Endodermal cell (in vitro differentiated cells): ENCODE measurements around the gene ATP13A3. TPM values are rescaled to one million over a fixed set of nuclear protein-coding genes. Genes with fewer than 3 reads are reported as not detected.
A peak's percentile ranks its signal among the peaks of the same experiment; 100 is the strongest.
"Not testable (repeated sequence)": the region's sequence is repeated elsewhere in the genome, so short reads cannot be mapped to it uniquely, and the experiment has no call there.

Experiments
- DNase-seq: peaks from one replicate; pipeline ENCODE4 v3.0.0-alpha.2; 2017
- H3K27ac ChIP-seq: 2 replicates; pipeline ENCODE4 v1.5.1; 2013; ENCODE audit warnings: mild to moderate bottlenecking, low read depth, low read length, moderate library complexity
- H3K27me3 ChIP-seq: 2 replicates; pipeline ENCODE4 v1.6.1; 2013; ENCODE audit warnings: mild to moderate bottlenecking, low read length, moderate library complexity; ENCODE audit not compliant: insufficient read depth, control insufficient read depth, poor library complexity, severe bottlenecking
- H3K36me3 ChIP-seq: 2 replicates; pipeline ENCODE4 v1.7.0; 2013; ENCODE audit warnings: mild to moderate bottlenecking, low read length, moderate library complexity; ENCODE audit not compliant: control insufficient read depth, insufficient read depth
- H3K4me1 ChIP-seq: one replicate; pipeline ENCODE4 v1.7.0; 2013; ENCODE audit warnings: low read length; ENCODE audit not compliant: control insufficient read depth, insufficient read depth
- H3K4me3 ChIP-seq: 2 replicates; pipeline ENCODE4 v1.5.1; 2013; ENCODE audit warnings: mild to moderate bottlenecking, low read length, moderate library complexity
- H3K9ac ChIP-seq: 2 replicates; pipeline ENCODE4 v1.6.1; 2013; ENCODE audit warnings: mild to moderate bottlenecking, low read length, moderate library complexity; ENCODE audit not compliant: poor library complexity, severe bottlenecking; ENCODE audit errors: extremely low read depth
- H3K9me3 ChIP-seq: 2 replicates; pipeline ENCODE4 v1.6.1; 2013; ENCODE audit warnings: mild to moderate bottlenecking, low read length, moderate library complexity; ENCODE audit not compliant: control insufficient read depth
- H3K27ac Mint-ChIP-seq: 2 replicates; pipeline ENCODE4 v1.8.0; 2020; ENCODE audit warnings: mixed read lengths
- H3K27me3 Mint-ChIP-seq: 2 replicates; pipeline ENCODE4 v1.8.0; 2021; ENCODE audit warnings: mild to moderate bottlenecking, mixed read lengths; ENCODE audit not compliant: insufficient read depth
- H3K36me3 Mint-ChIP-seq: 2 replicates; pipeline ENCODE4 v1.8.0; 2020; ENCODE audit warnings: low read depth, mixed read lengths
- H3K4me1 Mint-ChIP-seq: 2 replicates; pipeline ENCODE4 v1.8.0; 2020; ENCODE audit warnings: mixed read lengths
- H3K4me3 Mint-ChIP-seq: 2 replicates; pipeline ENCODE4 v1.8.0; 2020; ENCODE audit warnings: mild to moderate bottlenecking, moderate library complexity, mixed read lengths
- H3K9me3 Mint-ChIP-seq: 2 replicates; pipeline ENCODE4 v1.8.0; 2020; ENCODE audit warnings: mild to moderate bottlenecking, mixed read lengths
- WGBS, 2 experiments: methylation state at CpG; one replicate each; pipeline versions ENCODE4 v1.1.5 to v1.1.7; 2013; ENCODE audit warnings: missing lambda C conversion rate in 2 of 2, mixed read lengths in 1 of 2; ENCODE audit not compliant: insufficient coverage in 1 of 2, insufficient read length in 1 of 2; 5-methylcytosine and 5-hydroxymethylcytosine counted together
- long read RNA-seq, 4 experiments: library from polyadenylated mRNA in 2 of 4; library from RNA in 1 of 4; library from capped mRNA in 1 of 4; stranded (forward) in 3 of 4; unstranded in 1 of 4; transcript quantifications; one replicate each; pipeline ENCODE4 v2.0.0, GENCODE V29; 2020 to 2021; ENCODE audit warnings: inconsistent platforms in 1 of 4
- polyA plus RNA-seq, 2 experiments: library from polyadenylated mRNA; stranded (reverse); fragments of 50-300 nt; gene quantifications; one replicate each; pipeline ENCODE4 v1.2.3, GENCODE V29; 2013
- total RNA-seq, 2 donors: library from RNA; stranded (reverse); fragmentation: NEBNext Ultra II Directional in 1 of 2; extraction: Animal tissue kit (Norgen Biotek cat#: 25700) in 1 of 2; gene quantifications; 2 replicates in 1 of 2; 3 replicates in 1 of 2; pipeline ENCODE4 v1.2.1, GENCODE V29; 2021
- TF ChIP-seq, protein P1 (sequence below): fragments of 200-600 bp; sonication (generic); conservative IDR thresholded peaks from 2 replicates; pipeline ENCODE4 v1.5.0; 2021; ENCODE audit warnings: antibody characterized with exemption, mild to moderate bottlenecking

ATP13A3 gene
- 100 to 1,000 TPM in 1 of 2 donors, 10 to 100 TPM in 1; 99.7 to 125 TPM for total RNA-seq
- 53.3 TPM for polyA plus RNA-seq (2013, experiment 1 of 2)
- polyA plus RNA-seq (2013, experiment 2 of 2): 55.0 TPM
- long read RNA-seq, experiment 1, partial matches to known transcripts: 22 of 24 reads
- long read RNA-seq, experiment 1, other reads (novel, unspliced or antisense): 2 of 24 reads
- long read RNA-seq, experiment 2, partial matches to known transcripts: 43 of 63 reads
- long read RNA-seq, experiment 2, other reads (novel, unspliced or antisense): 19 of 63 reads
- long read RNA-seq, experiment 3, partial matches to known transcripts: 8 of 12 reads
- long read RNA-seq, experiment 3, other reads (novel, unspliced or antisense): 4 of 12 reads
- long read RNA-seq, experiment 4, partial matches to known transcripts: 1 of 1 reads
- long read RNA-seq, experiment 4, other reads (novel, unspliced or antisense): 0 of 1 reads

GRCh38 chr3:194486540-194487288 lies at the start of gene ATP13A3:
TSS of gene ATP13A3 (minus strand) at chr3:194487002. CDS start at chr3:194462190, 24,812 bp downstream.
- Mint-ChIP-seq H3K27me3 (no peaks in the 10 kb centered on the region), H3K27ac (peak within 1 kb of the TSS; percentile 93), H3K4me1 (peaks cover 37% of the 10 kb centered on the region), H3K36me3 (peaks cover 15% of the 10 kb centered on the region), H3K4me3 (peak within 1 kb of the TSS; percentile 85), H3K9me3 (no peaks in the 10 kb centered on the region)
- H3K9ac ChIP-seq: peak within 1 kb of the TSS; percentile 83
- peak; percentile 95 for DNase-seq
- peak within 1 kb of the TSS; percentile 94 for H3K4me3 ChIP-seq
- no peaks in the 10 kb centered on the region for H3K9me3 ChIP-seq
- H3K27me3 ChIP-seq: no peaks in the 10 kb centered on the region
- H3K36me3 ChIP-seq: peaks cover 9% of the 10 kb centered on the region
- peaks cover 5% of the 10 kb centered on the region for H3K4me1 ChIP-seq
- peak within 1 kb of the TSS; percentile 62 for H3K27ac ChIP-seq
- TF ChIP-seq, protein P1, sequence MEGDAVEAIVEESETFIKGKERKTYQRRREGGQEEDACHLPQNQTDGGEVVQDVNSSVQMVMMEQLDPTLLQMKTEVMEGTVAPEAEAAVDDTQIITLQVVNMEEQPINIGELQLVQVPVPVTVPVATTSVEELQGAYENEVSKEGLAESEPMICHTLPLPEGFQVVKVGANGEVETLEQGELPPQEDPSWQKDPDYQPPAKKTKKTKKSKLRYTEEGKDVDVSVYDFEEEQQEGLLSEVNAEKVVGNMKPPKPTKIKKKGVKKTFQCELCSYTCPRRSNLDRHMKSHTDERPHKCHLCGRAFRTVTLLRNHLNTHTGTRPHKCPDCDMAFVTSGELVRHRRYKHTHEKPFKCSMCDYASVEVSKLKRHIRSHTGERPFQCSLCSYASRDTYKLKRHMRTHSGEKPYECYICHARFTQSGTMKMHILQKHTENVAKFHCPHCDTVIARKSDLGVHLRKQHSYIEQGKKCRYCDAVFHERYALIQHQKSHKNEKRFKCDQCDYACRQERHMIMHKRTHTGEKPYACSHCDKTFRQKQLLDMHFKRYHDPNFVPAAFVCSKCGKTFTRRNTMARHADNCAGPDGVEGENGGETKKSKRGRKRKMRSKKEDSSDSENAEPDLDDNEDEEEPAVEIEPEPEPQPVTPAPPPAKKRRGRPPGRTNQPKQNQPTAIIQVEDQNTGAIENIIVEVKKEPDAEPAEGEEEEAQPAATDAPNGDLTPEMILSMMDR: no peak
- 0 to 2% methylated on average over 12 to 99 of the region's 99 CpGs for WGBS, 2 experiments

- H3K9me3 ChIP-seq: peaks cover 14% of the 10 kb centered on the region
- H3K27me3 ChIP-seq, H3K27ac ChIP-seq, DNase-seq, H3K27ac Mint-ChIP-seq, H3K36me3 Mint-ChIP-seq, H3K36me3 ChIP-seq, H3K27me3 Mint-ChIP-seq, H3K4me1 ChIP-seq, H3K4me3 ChIP-seq, H3K4me1 Mint-ChIP-seq, H3K9ac ChIP-seq, H3K4me3 Mint-ChIP-seq: not testable (repeated sequence)
- 84 to 85% methylated on average over 8 to 10 of the region's 10 CpGs for WGBS, 2 experiments
- H3K9me3 Mint-ChIP-seq: peaks cover 18% of the 10 kb centered on the region
These were observed 48.4 kb upstream of the ATP13A3 start for GRCh38 chr3:194535199-194535598.

- Mint-ChIP-seq H3K4me1 (peaks cover 1% of the 10 kb centered on the region), H3K27me3 (peaks cover 1% of the 10 kb centered on the region), H3K9me3 (peaks cover 18% of the 10 kb centered on the region), H3K36me3 (no peaks in the 10 kb centered on the region), H3K27ac (no peak overlapping the region), H3K4me3 (no peak overlapping the region)
- 92 to 100% methylated on average over 3 of the region's 3 CpGs for WGBS, 2 experiments
- H3K9me3 ChIP-seq: peaks cover 14% of the 10 kb centered on the region
- H3K9ac ChIP-seq: no peak overlapping the region
- H3K27me3 ChIP-seq: no peaks in the 10 kb centered on the region
- no peaks in the 10 kb centered on the region for H3K36me3 ChIP-seq
- no peak for DNase-seq
- no peaks in the 10 kb centered on the region for H3K4me1 ChIP-seq
- no peak overlapping the region for H3K27ac ChIP-seq
- no peak overlapping the region for H3K4me3 ChIP-seq
- TF ChIP-seq, protein P1: no peak
These were observed 47.4 kb upstream of the ATP13A3 start for GRCh38 chr3:194534243-194534642.
